Prostate gland (tissue), 2 donors: ENCODE data around the gene GSDME.

Experiments used
- POLR2A ChIP-seq: fragments of 450-650 bp; IDR thresholded peaks from one replicate; pipeline ENCODE4 v1.6.1; 2016; ENCODE audit warnings: antibody characterized with exemption, mild to moderate bottlenecking
- POLR2AphosphoS5 ChIP-seq: sonication (generic); formaldehyde crosslinking; IDR thresholded peaks from one replicate; pipeline ENCODE4 v1.6.1; 2017; ENCODE audit warnings: antibody characterized with exemption
- TF ChIP-seq, protein P1 (sequence below), 4 experiments: fragments of 200-600 bp in 2 of 4; fragments of 450-650 bp in 2 of 4; sonication (generic) in 2 of 4; IDR thresholded peaks; 1 replicate in 3 of 4; 2 replicates in 1 of 4; pipeline ENCODE4 v1.5.1; 2016 to 2019; ENCODE audit warnings: antibody characterized with exemption in 4 of 4, mild to moderate bottlenecking in 2 of 4, moderate library complexity in 2 of 4

DNA sequence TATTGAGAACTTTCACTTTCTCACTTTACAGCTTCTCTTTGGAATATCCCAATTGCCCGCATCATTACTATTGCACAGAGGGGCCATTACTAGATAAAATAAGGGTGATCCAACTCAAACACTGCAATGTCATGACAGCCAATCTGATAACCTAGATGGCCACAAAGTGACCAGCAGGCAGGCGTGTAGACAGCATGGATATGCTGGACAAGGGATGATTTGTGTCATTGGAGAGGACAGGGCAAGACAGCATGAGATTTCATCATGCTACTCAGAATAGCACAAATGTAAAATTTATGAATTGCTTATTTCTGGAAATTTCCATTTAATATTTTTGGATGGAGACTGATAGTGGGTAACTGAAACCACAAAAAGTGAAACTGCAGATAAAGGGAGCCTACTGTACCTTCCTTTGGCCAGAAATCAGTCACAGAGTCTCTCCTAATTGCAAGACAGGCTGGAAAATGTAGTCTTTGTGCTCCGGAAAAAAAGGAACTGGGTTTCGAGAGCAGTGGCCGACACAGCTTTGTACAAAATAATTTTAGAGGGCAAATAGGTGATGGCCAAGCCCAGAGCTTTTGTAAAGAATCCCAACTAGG lies 6.1 kb upstream of the GSDME start:
- TF ChIP-seq POLR2A (no peak), POLR2AphosphoS5 (no peak)
- TF ChIP-seq, protein P1, sequence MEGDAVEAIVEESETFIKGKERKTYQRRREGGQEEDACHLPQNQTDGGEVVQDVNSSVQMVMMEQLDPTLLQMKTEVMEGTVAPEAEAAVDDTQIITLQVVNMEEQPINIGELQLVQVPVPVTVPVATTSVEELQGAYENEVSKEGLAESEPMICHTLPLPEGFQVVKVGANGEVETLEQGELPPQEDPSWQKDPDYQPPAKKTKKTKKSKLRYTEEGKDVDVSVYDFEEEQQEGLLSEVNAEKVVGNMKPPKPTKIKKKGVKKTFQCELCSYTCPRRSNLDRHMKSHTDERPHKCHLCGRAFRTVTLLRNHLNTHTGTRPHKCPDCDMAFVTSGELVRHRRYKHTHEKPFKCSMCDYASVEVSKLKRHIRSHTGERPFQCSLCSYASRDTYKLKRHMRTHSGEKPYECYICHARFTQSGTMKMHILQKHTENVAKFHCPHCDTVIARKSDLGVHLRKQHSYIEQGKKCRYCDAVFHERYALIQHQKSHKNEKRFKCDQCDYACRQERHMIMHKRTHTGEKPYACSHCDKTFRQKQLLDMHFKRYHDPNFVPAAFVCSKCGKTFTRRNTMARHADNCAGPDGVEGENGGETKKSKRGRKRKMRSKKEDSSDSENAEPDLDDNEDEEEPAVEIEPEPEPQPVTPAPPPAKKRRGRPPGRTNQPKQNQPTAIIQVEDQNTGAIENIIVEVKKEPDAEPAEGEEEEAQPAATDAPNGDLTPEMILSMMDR (IDR thresholded peaks at IDR 0.05) = no peak
